Osteoblast (primary cell): ENCODE data around the gene CDH22. TPM values are rescaled to one million over a fixed set of nuclear protein-coding genes. Genes with fewer than 3 reads are reported as not detected.

Experiments used
- DNase-seq: peaks from one replicate; pipeline ENCODE4 v3.0.0; 2011; ENCODE audit warnings: low spot score, mixed read lengths; ENCODE audit not compliant: insufficient read length; ENCODE audit errors: missing footprints
- H2AFZ ChIP-seq: 2 replicates; pipeline ENCODE4 v1.6.0; 2011; ENCODE audit warnings: mild to moderate bottlenecking, low read length
- H3K27ac ChIP-seq: 2 replicates; pipeline ENCODE4 v1.5.1; 2011; ENCODE audit warnings: mild to moderate bottlenecking, low read depth, low read length, moderate library complexity
- H3K27me3 ChIP-seq: 2 replicates; pipeline ENCODE4 v1.6.0; 2012; ENCODE audit warnings: mild to moderate bottlenecking, control low read depth, inconsistent platforms, low read length, moderate library complexity; ENCODE audit not compliant: insufficient read depth
- H3K36me3 ChIP-seq: 2 replicates; pipeline ENCODE4 v1.5.1; 2011; ENCODE audit warnings: mild to moderate bottlenecking, low read length, control low read depth, moderate library complexity; ENCODE audit not compliant: insufficient read depth
- H3K4me1 ChIP-seq: 2 replicates; pipeline ENCODE4 v1.5.1; 2011; ENCODE audit warnings: mild to moderate bottlenecking, low read length, control low read depth, moderate library complexity; ENCODE audit not compliant: insufficient read depth
- H3K4me2 ChIP-seq: 2 replicates; pipeline ENCODE4 v1.6.0; 2011; ENCODE audit warnings: mild to moderate bottlenecking, low read length; ENCODE audit not compliant: insufficient read depth
- H3K4me3 ChIP-seq: fragments of 200-600 bp; sonication (generic); 3 replicates; pipeline ENCODE4 v1.5.1; 2012; ENCODE audit warnings: mild to moderate bottlenecking, low read length, inconsistent platforms; ENCODE audit not compliant: insufficient read depth
- H3K79me2 ChIP-seq: 2 replicates; pipeline ENCODE4 v1.6.0; 2012; ENCODE audit warnings: mild to moderate bottlenecking, low read length, control low read depth, inconsistent platforms; ENCODE audit not compliant: insufficient read depth
- H3K9me3 ChIP-seq: 2 replicates; pipeline ENCODE4 v1.5.1; 2011; ENCODE audit warnings: low read depth, low read length, control low read depth
- H4K20me1 ChIP-seq: 2 replicates; pipeline ENCODE4 v1.6.0; 2012; ENCODE audit warnings: mild to moderate bottlenecking, low read length, control low read depth; ENCODE audit not compliant: insufficient read depth
- CTCF ChIP-seq: IDR thresholded peaks from 2 replicates; pipeline ENCODE4 v1.5.1; 2011; ENCODE audit warnings: mild to moderate bottlenecking, low read depth, low read length, moderate library complexity; ENCODE audit errors: extremely low read depth
- total RNA-seq: library from RNA; depleted of rRNA; stranded (reverse); fragments of >200 nt; gene quantifications from 2 replicates; pipeline ENCODE4 v1.2.3, GENCODE V29; 2012

CDH22 gene
- total RNA-seq, 1 donor: not detected

- Histone ChIP-seq H3K79me2 (no peaks in the 10 kb centered on the region), H3K36me3 (no peaks in the 10 kb centered on the region), H4K20me1 (no peaks in the 10 kb centered on the region), H2AFZ (no peak overlapping the region), H3K27me3 (peaks cover 3% of the 10 kb centered on the region), H3K27ac (no peak overlapping the region), H3K4me3 (no peak overlapping the region), H3K4me1 (no peaks in the 10 kb centered on the region), H3K4me2 (no peak overlapping the region), H3K9me3 (no peaks in the 10 kb centered on the region)
- DNase-seq: no peak
- no peak for TF ChIP-seq CTCF
Measured at GRCh38 chr20:46277602-46278001, 30.7 kb downstream of the CDH22 start.

GRCh38 chr20:46276531-46276930, 31.8 kb downstream of the CDH22 start:
- no peak for TF ChIP-seq CTCF
- H3K9me3 ChIP-seq: no peaks in the 10 kb centered on the region
- no peaks in the 10 kb centered on the region for H3K79me2 ChIP-seq
- peaks cover 3% of the 10 kb centered on the region for H3K27me3 ChIP-seq
- no peaks in the 10 kb centered on the region for H3K4me1 ChIP-seq
- no peaks in the 10 kb centered on the region for H4K20me1 ChIP-seq
- no peak overlapping the region for H2AFZ ChIP-seq
- no peak overlapping the region for H3K4me3 ChIP-seq
- no peak for DNase-seq
- H3K4me2 ChIP-seq: no peak overlapping the region
- no peaks in the 10 kb centered on the region for H3K36me3 ChIP-seq
- H3K27ac ChIP-seq: no peak overlapping the region

GRCh38 chr20:46275091-46275490, 33.2 kb downstream of the CDH22 start:
- Histone ChIP-seq H3K79me2 (no peaks in the 10 kb centered on the region), H4K20me1 (no peaks in the 10 kb centered on the region), H2AFZ (no peak overlapping the region), H3K36me3 (no peaks in the 10 kb centered on the region), H3K9me3 (no peaks in the 10 kb centered on the region), H3K4me1 (no peaks in the 10 kb centered on the region), H3K4me3 (no peak overlapping the region), H3K27me3 (peaks cover 3% of the 10 kb centered on the region), H3K4me2 (no peak overlapping the region), H3K27ac (no peak overlapping the region)
- no peak for TF ChIP-seq CTCF
- no peak for DNase-seq

- TF ChIP-seq CTCF: no peak
- H3K4me2 ChIP-seq: no peak overlapping the region
- no peaks in the 10 kb centered on the region for H4K20me1 ChIP-seq
- no peaks in the 10 kb centered on the region for H3K4me1 ChIP-seq
- no peaks in the 10 kb centered on the region for H3K9me3 ChIP-seq
- H3K79me2 ChIP-seq: no peaks in the 10 kb centered on the region
- no peaks in the 10 kb centered on the region for H3K36me3 ChIP-seq
- H3K27ac ChIP-seq: no peak overlapping the region
- DNase-seq: no peak
- no peak overlapping the region for H2AFZ ChIP-seq
- H3K27me3 ChIP-seq: peaks cover 3% of the 10 kb centered on the region
- H3K4me3 ChIP-seq: no peak overlapping the region
Measured at GRCh38 chr20:46273717-46274116, 34.6 kb downstream of the CDH22 start.
